Spinal cord (tissue), 10 donors: ENCODE data around the gene CAMKK2. TPM values are rescaled to one million over a fixed set of nuclear protein-coding genes. Genes with fewer than 3 reads are reported as not detected.
"Not testable (repeated sequence)": the region's sequence is repeated elsewhere in the genome, so short reads cannot be mapped to it uniquely, and the experiment has no call there.

ENCODE experiments used
- DNase-seq, 6 donors: peaks; one replicate each; pipeline versions ENCODE4 v3.0.0 to v3.0.0-alpha.2; 2013 to 2015; ENCODE audit warnings: low spot score in 6 of 6, low read depth in 4 of 6
- H3K27ac ChIP-seq: one replicate; pipeline ENCODE4 v1.5.1; 2013; ENCODE audit warnings: low read depth, low read length, control low read depth
- H3K27me3 ChIP-seq: one replicate; pipeline ENCODE4 v1.6.1; 2013; ENCODE audit warnings: low read length; ENCODE audit not compliant: control insufficient read depth, insufficient read depth
- H3K36me3 ChIP-seq: one replicate; pipeline ENCODE4 v1.6.1; 2013; ENCODE audit warnings: low read length; ENCODE audit not compliant: control insufficient read depth, insufficient read depth
- H3K4me1 ChIP-seq: one replicate; pipeline ENCODE4 v1.6.1; 2013; ENCODE audit warnings: low read length; ENCODE audit not compliant: control insufficient read depth, insufficient read depth
- H3K4me3 ChIP-seq: one replicate; pipeline ENCODE4 v1.5.1; 2013; ENCODE audit warnings: low read depth, low read length, control low read depth
- H3K9me3 ChIP-seq: one replicate; pipeline ENCODE4 v1.6.1; 2013; ENCODE audit warnings: low read length; ENCODE audit not compliant: control insufficient read depth, insufficient read depth
- WGBS: methylation state at CpG from one replicate; pipeline ENCODE4 v1.1.5; 2013; ENCODE audit warnings: missing lambda C conversion rate; ENCODE audit not compliant: insufficient coverage; 5-methylcytosine and 5-hydroxymethylcytosine counted together
- polyA plus RNA-seq, 2 donors: library from polyadenylated mRNA; unstranded; fragments of 120-200 nt; gene quantifications; one replicate each; pipeline ENCODE4 v1.2.1, GENCODE V29; 2013; ENCODE audit not compliant: insufficient read length in 2 of 2
- total RNA-seq, 2 donors: library from RNA; depleted of rRNA in 1 of 2; stranded (reverse); fragments of 120-200 nt in 1 of 2; fragments of >200 nt in 1 of 2; gene quantifications; one replicate each; pipeline versions ENCODE4 v1.2.3 to v1.2.4, GENCODE V29; 2013 to 2014
- donor health status: healthy.

CAMKK2 gene
- total and polyA plus RNA-seq, 4 donors: 18.0 to 44.2 (median 31.3) TPM

DNA sequence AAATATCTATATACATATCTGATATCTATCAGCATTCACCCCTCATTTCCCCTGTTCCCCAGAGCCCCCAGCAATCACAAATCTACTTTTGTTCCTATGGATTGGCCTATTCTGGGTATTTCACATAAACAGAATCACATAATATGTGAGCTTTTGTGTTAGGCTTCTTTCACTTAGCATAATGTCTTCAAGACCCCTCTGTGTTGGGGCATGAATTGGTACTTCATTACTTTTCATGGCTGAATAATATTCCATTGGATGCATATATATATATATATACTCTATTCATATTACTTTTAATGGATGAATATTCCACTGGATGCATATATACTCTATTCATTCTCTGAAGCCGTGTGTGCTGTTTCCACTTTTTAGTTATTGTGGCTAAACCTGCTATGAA, 28.7 kb downstream of the CAMKK2 start:
- no CpG with 5 or more reads among the region's 1 CpG for WGBS
- no peak overlapping the region for H3K27ac ChIP-seq
- H3K4me3 ChIP-seq: no peak overlapping the region
- no peaks in the 10 kb centered on the region for H3K27me3 ChIP-seq
- no peak for DNase-seq
- no peaks in the 10 kb centered on the region for H3K4me1 ChIP-seq
- H3K9me3 ChIP-seq: no peaks in the 10 kb centered on the region
- H3K36me3 ChIP-seq: peaks cover 67% of the 10 kb centered on the region

DNA sequence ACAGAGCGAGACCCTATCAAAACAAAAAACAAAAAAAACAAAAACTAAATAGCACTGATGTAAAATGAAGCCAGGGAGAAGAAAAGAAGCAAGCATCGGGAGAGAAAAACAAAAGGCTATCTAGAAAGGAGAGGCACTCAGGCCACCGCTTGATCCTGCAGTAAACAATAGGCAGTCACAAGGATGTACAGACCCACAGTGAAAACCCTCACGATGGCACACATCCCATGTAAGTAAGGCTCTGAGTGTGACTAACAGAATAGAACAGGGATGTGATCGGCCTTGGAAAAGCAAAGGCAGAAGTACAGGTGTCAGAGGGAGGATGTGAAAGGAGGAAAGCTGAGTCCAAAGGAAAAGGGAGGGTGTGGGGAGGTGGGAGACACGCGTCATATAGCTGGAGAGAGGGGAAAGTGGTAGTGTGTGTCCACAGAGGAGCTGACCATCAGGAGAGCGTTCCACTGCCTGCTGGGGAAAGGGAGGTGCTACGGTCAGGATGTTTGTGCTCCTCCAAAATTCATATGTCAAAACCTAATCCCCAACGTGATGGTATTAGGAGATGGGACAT, 31.5 kb downstream of the CAMKK2 start:
- peaks cover 72% of the 10 kb centered on the region for H3K36me3 ChIP-seq

DNA sequence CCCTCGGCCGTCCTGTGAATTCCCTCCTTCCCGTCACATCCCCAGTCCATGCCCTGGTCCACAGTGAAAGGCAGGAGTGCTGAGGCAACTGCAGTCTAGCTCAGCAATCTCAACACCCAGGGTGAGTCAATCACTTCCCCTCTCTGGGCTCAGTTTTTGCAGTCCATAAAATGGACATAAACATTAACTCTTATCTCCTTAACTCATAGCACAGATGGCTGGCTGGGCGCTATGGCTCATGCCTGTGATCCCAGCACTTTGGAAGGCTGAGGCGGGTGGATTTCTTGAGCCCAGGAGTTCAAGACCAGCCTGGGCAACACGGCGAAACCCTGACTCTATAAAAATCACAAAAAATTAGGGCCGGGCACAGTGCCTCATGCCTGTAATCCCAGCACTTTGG, 32.4 kb downstream of the CAMKK2 start:
- no peaks in the 10 kb centered on the region for H3K27me3 ChIP-seq
- H3K4me3 ChIP-seq: no peak overlapping the region
- no peak for DNase-seq
- H3K36me3 ChIP-seq: peaks cover 67% of the 10 kb centered on the region
- H3K27ac ChIP-seq: no peak overlapping the region
- no peaks in the 10 kb centered on the region for H3K4me1 ChIP-seq
- 94% methylated on average over 8 of the region's 8 CpGs for WGBS
- H3K9me3 ChIP-seq: no peaks in the 10 kb centered on the region

More for the DNA sequence above, 31.5 kb downstream of the CAMKK2 start:
- Histone ChIP-seq H3K4me3 (no peak overlapping the region), H3K27ac (no peak overlapping the region), H3K9me3 (no peaks in the 10 kb centered on the region), H3K4me1 (no peaks in the 10 kb centered on the region), H3K27me3 (no peaks in the 10 kb centered on the region)
- DNase-seq: no peak
- 84% methylated on average over 7 of the region's 10 CpGs for WGBS

DNA sequence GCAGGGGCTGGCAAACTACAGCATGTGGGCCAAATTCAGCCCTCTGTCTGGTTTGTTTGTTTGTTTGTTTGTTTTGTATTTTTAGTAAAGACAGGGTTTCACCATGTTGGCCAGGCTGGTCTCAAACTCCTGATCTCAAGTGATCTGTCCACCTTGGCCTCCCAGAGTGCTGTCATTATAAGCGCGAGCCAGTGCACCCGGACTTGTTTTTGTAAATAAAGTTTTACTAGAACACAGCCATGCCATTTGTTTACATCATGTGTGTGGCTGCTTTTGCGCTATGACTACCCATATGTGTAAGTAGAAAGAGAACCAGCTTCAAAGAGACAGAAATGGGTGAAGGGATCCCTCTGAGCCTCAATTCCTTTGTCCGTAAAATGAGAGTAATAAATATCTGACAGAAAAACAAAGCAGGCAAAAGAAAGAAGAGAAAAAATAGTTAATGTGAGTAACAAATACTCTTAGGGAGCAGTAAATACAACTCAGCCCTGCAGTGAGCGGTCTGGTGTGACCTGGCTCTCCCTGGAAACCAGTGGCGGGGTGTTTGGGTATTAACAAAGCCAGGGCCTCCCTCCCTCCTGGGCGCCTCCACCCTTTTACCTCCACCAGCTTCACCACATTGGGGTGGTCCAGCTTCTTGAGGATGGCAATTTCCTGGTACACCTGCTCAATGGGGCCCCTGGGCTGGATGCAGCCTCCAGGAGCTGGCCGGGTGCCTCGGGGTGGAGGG, 33.1 kb downstream of the CAMKK2 start:
- no peaks in the 10 kb centered on the region for H3K4me1 ChIP-seq
- H3K36me3 ChIP-seq: peaks cover 66% of the 10 kb centered on the region
- 85% methylated on average over 4 of the region's 10 CpGs for WGBS
- no peaks in the 10 kb centered on the region for H3K9me3 ChIP-seq
- no peaks in the 10 kb centered on the region for H3K27me3 ChIP-seq
- no peak overlapping the region for H3K27ac ChIP-seq
- H3K4me3 ChIP-seq: no peak overlapping the region
- no peak for DNase-seq

DNA sequence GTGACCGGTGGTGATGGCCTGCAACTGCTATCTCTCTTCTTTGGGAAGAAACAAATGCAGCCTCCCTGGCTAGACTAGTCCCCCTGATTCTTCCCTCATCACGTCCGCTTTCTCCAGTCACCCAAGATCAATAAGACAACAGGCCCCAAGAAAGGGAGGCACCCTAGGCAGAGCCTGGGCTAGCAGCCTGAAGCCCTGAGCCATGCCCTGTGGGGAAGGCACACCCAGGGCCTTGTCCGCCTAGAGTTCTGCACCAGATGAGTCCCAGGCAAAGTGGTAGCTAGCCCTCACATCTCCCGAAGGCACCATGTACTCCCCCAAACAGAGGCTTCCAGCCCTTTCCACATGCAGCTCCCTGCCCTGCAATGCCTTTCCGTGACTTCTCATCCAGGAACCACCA, 35.1 kb downstream of the CAMKK2 start:
- 90% methylated on average over 6 of the region's 6 CpGs for WGBS
- H3K4me3 ChIP-seq: no peak overlapping the region
- no peak for DNase-seq
- no peaks in the 10 kb centered on the region for H3K9me3 ChIP-seq
- peaks cover 64% of the 10 kb centered on the region for H3K36me3 ChIP-seq
- H3K4me1 ChIP-seq: no peaks in the 10 kb centered on the region
- no peaks in the 10 kb centered on the region for H3K27me3 ChIP-seq
- H3K27ac ChIP-seq: no peak overlapping the region

DNA sequence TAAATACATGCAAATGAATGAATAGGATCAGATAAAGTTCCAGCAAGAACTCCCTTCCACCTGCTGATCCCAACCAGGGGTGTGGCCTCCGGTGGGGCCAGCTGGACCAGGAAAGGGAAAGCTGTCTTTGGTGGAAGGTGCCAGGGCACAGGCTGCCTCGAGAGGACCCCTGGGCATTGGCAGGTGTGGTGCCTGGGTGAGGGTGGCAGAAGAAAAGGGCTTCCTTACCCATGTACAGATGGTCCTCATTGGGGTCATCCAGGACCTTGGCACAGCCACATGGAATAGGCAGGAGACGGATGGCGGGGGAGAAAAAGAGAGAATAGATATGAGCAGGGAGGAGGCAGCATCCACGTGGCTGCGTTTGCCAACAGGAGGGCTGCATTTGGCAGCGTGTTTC, 36.4 kb downstream of the CAMKK2 start:
- H3K9me3 ChIP-seq: no peaks in the 10 kb centered on the region
- H3K4me3 ChIP-seq: no peak overlapping the region
- peaks cover 60% of the 10 kb centered on the region for H3K36me3 ChIP-seq
- DNase-seq: no peak
- H3K27me3 ChIP-seq: no peaks in the 10 kb centered on the region
- H3K4me1 ChIP-seq: no peaks in the 10 kb centered on the region
- 86% methylated on average over 7 of the region's 7 CpGs for WGBS
- H3K27ac ChIP-seq: no peak overlapping the region

DNA sequence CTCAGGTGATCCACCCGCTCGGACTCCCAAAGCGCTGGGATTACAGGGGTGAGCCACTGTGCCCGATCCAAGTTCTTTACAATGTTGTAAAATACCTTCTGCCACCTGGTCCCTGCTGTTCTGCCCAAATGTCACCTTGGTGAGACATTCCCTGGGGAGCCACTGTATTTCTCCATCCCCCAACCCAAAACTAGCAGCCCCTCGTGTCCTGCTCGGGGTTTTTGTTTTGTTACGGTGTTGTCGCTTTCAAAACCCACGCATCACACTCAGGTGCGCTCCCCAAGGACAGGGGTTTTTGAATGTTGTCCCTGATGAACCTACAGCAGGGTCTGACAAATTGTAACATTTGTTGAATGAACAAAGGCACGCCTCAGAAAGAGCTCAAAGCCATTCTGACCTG, 37.4 kb downstream of the CAMKK2 start:
- WGBS: 95% methylated on average over 11 of the region's 11 CpGs
- no peaks in the 10 kb centered on the region for H3K9me3 ChIP-seq
- no peak for DNase-seq
- no peak overlapping the region for H3K27ac ChIP-seq
- no peak overlapping the region for H3K4me3 ChIP-seq
- H3K4me1 ChIP-seq: no peaks in the 10 kb centered on the region
- H3K36me3 ChIP-seq: peaks cover 64% of the 10 kb centered on the region
- no peaks in the 10 kb centered on the region for H3K27me3 ChIP-seq

DNA sequence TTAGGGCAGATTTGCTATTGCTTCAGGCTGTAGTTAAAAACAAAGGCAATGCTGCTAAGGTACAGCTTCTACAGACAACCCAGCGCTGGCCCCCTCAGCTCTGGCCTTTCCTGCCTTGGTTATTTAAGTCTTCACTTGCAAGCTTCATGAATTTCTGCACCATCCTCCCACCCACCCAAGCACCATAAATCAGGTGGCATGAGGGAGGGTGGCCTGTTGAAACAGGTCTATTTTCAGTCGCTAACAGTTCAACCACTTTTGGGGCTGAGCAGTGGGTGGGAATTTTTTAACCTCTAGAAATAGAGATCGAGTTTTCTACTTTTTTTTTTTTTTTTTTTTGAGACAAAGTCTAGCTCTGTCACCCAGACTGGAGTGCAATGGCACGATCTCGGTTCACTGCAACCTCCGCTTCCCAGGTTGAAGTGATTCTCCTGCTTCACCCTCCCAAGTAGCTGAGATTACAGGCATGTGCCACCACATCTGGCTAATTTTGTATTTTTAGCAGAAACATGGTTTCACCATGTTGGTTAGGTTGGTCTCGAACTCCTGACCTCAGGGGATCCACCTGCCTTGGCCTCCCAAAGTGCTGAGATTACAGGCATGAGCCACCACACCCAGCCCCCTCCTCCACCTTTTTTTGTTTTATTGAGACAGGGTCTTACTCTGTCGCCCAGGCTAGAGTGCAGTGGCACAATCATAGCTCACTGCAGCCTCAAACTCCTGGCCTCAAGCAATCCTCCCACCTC, 38.6 kb downstream of the CAMKK2 start:
- not testable (repeated sequence) for H3K9me3 ChIP-seq, H3K27me3 ChIP-seq, H3K4me3 ChIP-seq, H3K4me1 ChIP-seq, H3K27ac ChIP-seq, DNase-seq
- 100% methylated on average over 2 of the region's 8 CpGs for WGBS
- peaks cover 64% of the 10 kb centered on the region for H3K36me3 ChIP-seq

DNA sequence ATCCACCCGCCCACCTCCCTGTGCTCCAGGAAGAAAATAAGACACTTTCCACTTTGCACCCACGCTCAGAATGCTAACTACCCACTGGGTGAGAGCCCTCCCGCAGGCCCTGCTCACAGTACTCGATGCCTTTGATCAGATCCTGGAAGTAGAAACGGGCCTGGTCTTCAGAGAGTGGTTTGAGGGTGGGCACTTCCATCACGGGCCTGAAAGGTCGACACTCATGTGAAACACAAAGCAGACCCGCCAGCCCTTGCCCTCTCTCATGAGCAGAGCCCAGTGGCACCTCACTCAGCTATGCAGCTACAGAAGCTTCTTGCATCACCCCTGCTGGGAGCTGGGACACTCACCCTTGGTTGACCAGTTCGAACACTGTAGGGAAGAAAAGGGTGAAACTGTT, 41.1 kb downstream of the CAMKK2 start:
- WGBS: 89% methylated on average over 6 of the region's 9 CpGs
- H3K27ac ChIP-seq: no peak overlapping the region

More for the DNA sequence above, 41.1 kb downstream of the CAMKK2 start:
- Histone ChIP-seq H3K9me3 (no peaks in the 10 kb centered on the region), H3K27me3 (no peaks in the 10 kb centered on the region), H3K36me3 (peaks cover 59% of the 10 kb centered on the region), H3K4me3 (no peak overlapping the region), H3K4me1 (no peaks in the 10 kb centered on the region)
- DNase-seq: no peak
